Stimulated activated CD4-positive, alpha-beta T cell treated with anti-CD3 and anti-CD28 coated beads, Interleukin-2, amount 100 ng/mL, for 48 hours (primary cell): ENCODE data around the gene CCDC187.

Experiments used
- DNase-seq, 2 donors: peaks; one replicate each; pipeline ENCODE4 v3.0.0-alpha.2; 2020

The CCDC187 gene

GRCh38 chr9:136220017-136220729, 83.7 kb downstream of the CCDC187 start:
- no peak for DNase-seq

GRCh38 chr9:136219276-136219675, 84.6 kb downstream of the CCDC187 start:
- no peak for DNase-seq

- no peak for DNase-seq
These were observed 85.2 kb downstream of the CCDC187 start for GRCh38 chr9:136218673-136219072.

- no peak for DNase-seq
These were observed 85.6 kb downstream of the CCDC187 start for GRCh38 chr9:136218271-136218670.

GRCh38 chr9:136216541-136217244, 87.2 kb downstream of the CCDC187 start:
- no peak for DNase-seq

- no peak for DNase-seq
These were observed 90.2 kb downstream of the CCDC187 start for GRCh38 chr9:136213733-136214132.

GRCh38 chr9:136212345-136212950, 91.4 kb downstream of the CCDC187 start:
- DNase-seq: no peak

- no peak for DNase-seq
These were observed 92.2 kb downstream of the CCDC187 start for GRCh38 chr9:136211441-136212344.

- DNase-seq: no peak
These were observed 92.9 kb downstream of the CCDC187 start for GRCh38 chr9:136211006-136211405.

GRCh38 chr9:136210276-136210675, 93.6 kb downstream of the CCDC187 start:
- DNase-seq: no peak

- no peak for DNase-seq
These were observed 94.1 kb downstream of the CCDC187 start for GRCh38 chr9:136209786-136210185.

- DNase-seq: no peak
These were observed 94.7 kb downstream of the CCDC187 start for GRCh38 chr9:136209232-136209631.

- no peak for DNase-seq
These were observed 95.2 kb downstream of the CCDC187 start for GRCh38 chr9:136208675-136209074.

GRCh38 chr9:136207616-136208015, 96.3 kb downstream of the CCDC187 start:
- DNase-seq: no peak

- no peak for DNase-seq
These were observed 97.2 kb downstream of the CCDC187 start for GRCh38 chr9:136206602-136207275.

GRCh38 chr9:136205707-136205992, 98.2 kb downstream of the CCDC187 start:
- DNase-seq: no peak

- DNase-seq: no peak
These were observed 98.8 kb downstream of the CCDC187 start, which contains the start of gene LHX3 for GRCh38 chr9:136204838-136205706. LHX3 (minus strand) TSS chr9:136205128; CDS start chr9:136205012, 116 bp downstream.

- no peak for DNase-seq
These were observed 99.6 kb downstream of the CCDC187 start for GRCh38 chr9:136204145-136204805.

GRCh38 chr9:136203408-136204144, 100.3 kb downstream of the CCDC187 start:
- no peak for DNase-seq
